HL-60 (cell line): ENCODE data around the gene COLEC12.

Source experiments
- DNase-seq, 2 experiments: peaks; one replicate each; pipeline ENCODE4 v3.0.0-alpha.2; 2010 to 2020; ENCODE audit warnings: low read depth in 1 of 2, low spot score in 1 of 2
- H3K27ac ChIP-seq: fragments of 250-450 bp; sonication (Bioruptor Pico); replicated peaks from 2 replicates; pipeline ENCODE4 v1.5.1; 2020; ENCODE audit warnings: mild to moderate bottlenecking, moderate library complexity
- H3K27me3 ChIP-seq: fragments of 250-450 bp; sonication (Bioruptor Pico); 2 replicates; pipeline ENCODE4 v1.5.1; 2021; ENCODE audit warnings: mild to moderate bottlenecking, moderate library complexity; ENCODE audit not compliant: insufficient read depth, poor library complexity, severe bottlenecking
- H3K4me3 ChIP-seq: replicated peaks from 2 replicates; pipeline ENCODE4 v1.5.1; 2011; ENCODE audit warnings: mild to moderate bottlenecking, control low read depth, low read length; ENCODE audit not compliant: insufficient read depth
- CTCF ChIP-seq: IDR thresholded peaks from one replicate; pipeline ENCODE4 v1.5.1; 2011; ENCODE audit warnings: low read length, control low read depth, inconsistent platforms; ENCODE audit not compliant: insufficient read depth
- GABPA ChIP-seq: IDR thresholded peaks from 2 replicates; pipeline ENCODE4 v1.6.1; 2012; ENCODE audit warnings: low read depth
- POLR2AphosphoS5 ChIP-seq: IDR thresholded peaks from 2 replicates; pipeline ENCODE4 v1.6.1; 2012; ENCODE audit warnings: low read depth
- REST ChIP-seq: IDR thresholded peaks from 2 replicates; pipeline ENCODE4 v1.6.1; 2012; ENCODE audit warnings: low read depth; ENCODE audit not compliant: insufficient replicate concordance
- SPI1 ChIP-seq: IDR thresholded peaks from 2 replicates; pipeline ENCODE4 v1.6.1; 2012; ENCODE audit warnings: low read depth, mild to moderate bottlenecking, borderline replicate concordance

COLEC12 gene

GRCh38 chr18:424071-424661 lies 76.3 kb downstream of the COLEC12 start:
- Histone ChIP-seq H3K27me3 (no peaks in the 10 kb centered on the region), H3K27ac (no peak overlapping the region), H3K4me3 (no peak overlapping the region)
- TF ChIP-seq REST: no peak
- TF ChIP-seq CTCF: no peak
- no peak for TF ChIP-seq POLR2AphosphoS5
- TF ChIP-seq SPI1: no peak
- TF ChIP-seq GABPA: no peak
- no peak for DNase-seq

- Histone ChIP-seq H3K27me3 (no peaks in the 10 kb centered on the region), H3K4me3 (no peak overlapping the region), H3K27ac (no peak overlapping the region)
- TF ChIP-seq POLR2AphosphoS5 (no peak), GABPA (no peak), CTCF (no peak)
- no peak for DNase-seq
Observed at GRCh38 chr18:422966-423365, 77.5 kb downstream of the COLEC12 start.

GRCh38 chr18:421247-422155 lies 79.0 kb downstream of the COLEC12 start:
- H3K27ac ChIP-seq: no peak overlapping the region
- no peak for DNase-seq
- no peak overlapping the region for H3K4me3 ChIP-seq
- H3K27me3 ChIP-seq: no peaks in the 10 kb centered on the region
- TF ChIP-seq POLR2AphosphoS5 (no peak), GABPA (no peak), CTCF (no peak), REST (no peak), SPI1 (no peak)
